ENCODE results near the gene FEZ2. TPM values are rescaled to one million over a fixed set of nuclear protein-coding genes. Genes with fewer than 3 reads are reported as not detected.
A peak's percentile ranks its signal among the peaks of the same experiment; 100 is the strongest.

FEZ2 gene, protein sequence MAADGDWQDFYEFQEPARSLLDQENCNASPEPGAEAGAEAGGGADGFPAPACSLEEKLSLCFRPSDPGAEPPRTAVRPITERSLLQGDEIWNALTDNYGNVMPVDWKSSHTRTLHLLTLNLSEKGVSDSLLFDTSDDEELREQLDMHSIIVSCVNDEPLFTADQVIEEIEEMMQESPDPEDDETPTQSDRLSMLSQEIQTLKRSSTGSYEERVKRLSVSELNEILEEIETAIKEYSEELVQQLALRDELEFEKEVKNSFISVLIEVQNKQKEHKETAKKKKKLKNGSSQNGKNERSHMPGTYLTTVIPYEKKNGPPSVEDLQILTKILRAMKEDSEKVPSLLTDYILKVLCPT
- 51.9 and 70.7 TPM in 2 replicates for total RNA-seq (ENCODE audit: low replicate concordance)

DNA sequence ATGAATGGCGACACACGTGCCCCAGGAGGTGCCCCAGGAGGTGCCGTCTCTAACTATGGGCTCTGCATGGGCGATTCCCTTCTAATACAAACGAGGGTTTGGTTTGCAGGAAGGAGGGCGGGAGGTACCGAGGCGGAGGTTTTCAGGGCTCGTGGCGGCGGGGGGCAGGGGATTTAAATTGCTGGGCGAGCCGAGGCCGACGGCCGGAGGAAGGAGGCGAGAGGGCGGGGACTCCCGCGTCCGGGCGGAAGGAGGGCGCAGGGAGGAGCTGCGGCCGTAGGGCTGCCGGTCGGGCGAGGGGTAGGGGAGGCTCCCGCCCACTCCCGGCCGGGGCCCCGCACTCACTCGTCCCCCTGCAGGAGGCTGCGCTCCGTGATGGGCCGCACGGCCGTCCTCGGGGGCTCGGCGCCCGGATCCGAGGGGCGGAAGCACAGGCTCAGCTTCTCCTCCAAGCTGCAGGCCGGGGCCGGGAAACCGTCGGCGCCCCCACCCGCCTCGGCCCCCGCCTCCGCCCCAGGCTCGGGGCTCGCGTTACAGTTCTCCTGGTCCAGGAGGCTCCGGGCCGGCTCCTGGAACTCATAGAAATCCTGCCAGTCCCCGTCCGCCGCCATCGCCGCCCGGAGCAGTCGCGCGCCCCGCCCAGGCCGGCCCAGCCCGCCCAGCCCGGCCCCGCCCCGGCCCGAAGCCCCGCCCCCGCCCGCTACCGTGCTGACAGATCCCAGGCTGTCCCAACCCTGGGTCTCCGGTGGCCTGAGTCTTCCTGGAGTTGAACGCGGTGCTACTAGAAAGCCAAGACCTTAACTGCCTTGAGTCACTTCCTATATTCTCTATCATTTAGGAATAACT lies at the start of gene FEZ2:
FEZ2 (minus strand) TSS at position 637 of the 846 bp plus-strand sequence; CDS start at position 611, 26 bp downstream.
- peaks cover 11% of the 10 kb centered on the region for H3K4me1 ChIP-seq
- H4K20me1 ChIP-seq (ENCODE audit: low read depth): peaks cover 21% of the 10 kb centered on the region
- H3F3A ChIP-seq (ENCODE audit: low read depth): peaks cover 16% of the 10 kb centered on the region
- peaks cover 23% of the 10 kb centered on the region for H3K36me3 Mint-ChIP-seq
- H3K27ac Mint-ChIP-seq: peak within 1 kb of the TSS; percentile 48
- peaks cover 19% of the 10 kb centered on the region for H3K4me1 Mint-ChIP-seq
- H3K79me2 ChIP-seq (ENCODE audit: low read depth): peaks cover 41% of the 10 kb centered on the region
- peak within 1 kb of the TSS; percentile 88 for H3K4me2 ChIP-seq
- no peaks in the 10 kb centered on the region for H3K9me3 ChIP-seq (ENCODE audit: low read depth)
- H3K4me3 ChIP-seq: peak within 1 kb of the TSS; percentile 96
- peak within 1 kb of the TSS; percentile 95 for H3K4me3 Mint-ChIP-seq
- no peaks in the 10 kb centered on the region for H3K9me3 Mint-ChIP-seq
- no peaks in the 10 kb centered on the region for H3K36me3 ChIP-seq
- DNase-seq (ENCODE audit: low spot score): peak; percentile 97
- no peak for TF ChIP-seq EZH2phosphoT487 (IDR thresholded peaks at IDR 0.05)
- TF ChIP-seq EZH2 (IDR thresholded peaks at IDR 0.05): no peak
- TF ChIP-seq, protein P1, sequence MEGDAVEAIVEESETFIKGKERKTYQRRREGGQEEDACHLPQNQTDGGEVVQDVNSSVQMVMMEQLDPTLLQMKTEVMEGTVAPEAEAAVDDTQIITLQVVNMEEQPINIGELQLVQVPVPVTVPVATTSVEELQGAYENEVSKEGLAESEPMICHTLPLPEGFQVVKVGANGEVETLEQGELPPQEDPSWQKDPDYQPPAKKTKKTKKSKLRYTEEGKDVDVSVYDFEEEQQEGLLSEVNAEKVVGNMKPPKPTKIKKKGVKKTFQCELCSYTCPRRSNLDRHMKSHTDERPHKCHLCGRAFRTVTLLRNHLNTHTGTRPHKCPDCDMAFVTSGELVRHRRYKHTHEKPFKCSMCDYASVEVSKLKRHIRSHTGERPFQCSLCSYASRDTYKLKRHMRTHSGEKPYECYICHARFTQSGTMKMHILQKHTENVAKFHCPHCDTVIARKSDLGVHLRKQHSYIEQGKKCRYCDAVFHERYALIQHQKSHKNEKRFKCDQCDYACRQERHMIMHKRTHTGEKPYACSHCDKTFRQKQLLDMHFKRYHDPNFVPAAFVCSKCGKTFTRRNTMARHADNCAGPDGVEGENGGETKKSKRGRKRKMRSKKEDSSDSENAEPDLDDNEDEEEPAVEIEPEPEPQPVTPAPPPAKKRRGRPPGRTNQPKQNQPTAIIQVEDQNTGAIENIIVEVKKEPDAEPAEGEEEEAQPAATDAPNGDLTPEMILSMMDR (IDR thresholded peaks at IDR 0.05): no peak
- H3K27me3 ChIP-seq: peaks cover 8% of the 10 kb centered on the region
- no peaks in the 10 kb centered on the region for H3K27me3 Mint-ChIP-seq (ENCODE audit: insufficient read depth, low read depth)
- peak within 1 kb of the TSS; percentile 99 for H3K27ac ChIP-seq
- peak within 1 kb of the TSS; percentile 86 for H2AFZ ChIP-seq (replicated peaks)
- H3K9ac ChIP-seq: peak within 1 kb of the TSS; percentile 97

DNA sequence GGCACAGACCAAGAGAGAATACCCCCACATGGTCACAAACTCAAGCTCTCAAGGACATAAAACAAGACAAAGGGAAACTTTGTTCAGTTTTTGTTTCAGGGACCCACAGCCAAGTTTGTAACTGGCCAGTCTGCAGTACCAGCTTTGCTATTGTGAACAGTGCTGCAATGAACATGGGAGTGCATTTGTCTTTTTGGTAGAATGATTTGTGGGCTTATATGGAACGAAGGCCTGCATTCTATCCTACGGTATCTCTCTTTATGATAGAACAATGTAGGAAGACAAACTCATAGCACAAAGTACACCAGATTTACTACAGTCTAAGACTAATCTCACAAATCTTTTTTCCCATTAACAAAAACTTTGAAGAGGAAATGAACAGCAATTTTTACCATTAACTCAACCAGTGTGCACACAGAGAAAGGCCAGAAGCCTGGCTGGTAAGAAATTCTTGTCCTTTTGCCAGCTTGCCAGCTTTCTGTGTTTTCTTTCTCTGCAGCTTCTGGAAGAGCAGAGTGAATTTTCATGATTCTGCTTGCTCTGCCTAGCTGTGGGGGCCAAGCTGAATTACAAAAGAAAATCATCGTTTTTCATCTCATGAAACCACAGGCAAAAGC lies 37.1 kb upstream of the FEZ2 start:
- Mint-ChIP-seq H3K9me3 (peaks cover 6% of the 10 kb centered on the region), H3K36me3 (no peaks in the 10 kb centered on the region), H3K27ac (no peak overlapping the region), H3K27me3 (ENCODE audit: insufficient read depth, low read depth) (no peaks in the 10 kb centered on the region), H3K4me1 (no peaks in the 10 kb centered on the region), H3K4me3 (no peak overlapping the region)
- H2AFZ ChIP-seq (replicated peaks): no peak overlapping the region
- TF ChIP-seq, protein P1 (IDR thresholded peaks at IDR 0.05): no peak
- TF ChIP-seq EZH2phosphoT487 (IDR thresholded peaks at IDR 0.05) (no peak), EZH2 (IDR thresholded peaks at IDR 0.05) (no peak)
- H3K4me3 ChIP-seq: no peak overlapping the region
- no peaks in the 10 kb centered on the region for H3F3A ChIP-seq (ENCODE audit: low read depth)
- no peak overlapping the region for H3K4me2 ChIP-seq
- no peak overlapping the region for H3K9ac ChIP-seq
- DNase-seq (ENCODE audit: low spot score): no peak
- H3K9me3 ChIP-seq (ENCODE audit: low read depth): no peaks in the 10 kb centered on the region
- no peaks in the 10 kb centered on the region for H3K27me3 ChIP-seq
- H3K79me2 ChIP-seq (ENCODE audit: low read depth): no peaks in the 10 kb centered on the region
- no peak overlapping the region for H3K27ac ChIP-seq
- H4K20me1 ChIP-seq (ENCODE audit: low read depth): no peaks in the 10 kb centered on the region
- H3K36me3 ChIP-seq: no peaks in the 10 kb centered on the region
- no peaks in the 10 kb centered on the region for H3K4me1 ChIP-seq

DNA sequence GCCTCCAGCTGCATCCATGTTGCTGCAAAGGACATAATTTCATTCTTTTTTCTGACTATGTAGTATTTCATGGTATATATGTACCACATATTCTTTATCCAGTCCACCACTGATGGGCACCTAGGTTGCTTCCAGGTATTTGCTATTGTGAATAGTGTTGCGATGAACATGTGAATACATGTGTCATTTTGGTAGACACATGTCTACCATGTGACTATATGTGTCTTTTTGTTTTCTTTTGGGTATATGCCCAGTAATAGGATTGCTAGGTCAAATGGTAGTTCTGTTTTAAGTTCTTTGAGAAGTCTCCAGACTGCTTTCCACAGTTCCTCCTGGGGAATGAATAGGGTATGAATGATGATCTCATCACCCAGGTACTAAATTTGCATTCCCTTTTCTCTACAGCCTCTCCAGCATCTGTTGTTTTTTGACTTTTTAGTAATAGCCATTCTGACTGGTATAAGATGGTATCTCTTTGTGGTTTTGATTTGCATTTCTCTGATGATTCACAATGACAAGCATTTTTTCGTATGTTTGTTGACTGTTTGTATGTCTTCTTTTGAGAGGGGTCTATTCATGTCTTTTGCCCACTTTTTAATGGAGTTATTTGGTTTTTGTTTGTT lies 35.6 kb upstream of the FEZ2 start:
- H3K36me3 Mint-ChIP-seq: no peaks in the 10 kb centered on the region
- H3K9ac ChIP-seq: no peak overlapping the region
- no peaks in the 10 kb centered on the region for H3K9me3 ChIP-seq (ENCODE audit: low read depth)
- no peaks in the 10 kb centered on the region for H3K4me1 Mint-ChIP-seq
- H3K27ac ChIP-seq: no peak overlapping the region
- no peak for DNase-seq (ENCODE audit: low spot score)
- no peaks in the 10 kb centered on the region for H3K79me2 ChIP-seq (ENCODE audit: low read depth)
- no peak overlapping the region for H3K4me3 Mint-ChIP-seq
- no peak overlapping the region for H3K27ac Mint-ChIP-seq
- H3K4me1 ChIP-seq: no peaks in the 10 kb centered on the region
- H3K9me3 Mint-ChIP-seq: peaks cover 6% of the 10 kb centered on the region
- no peaks in the 10 kb centered on the region for H3K27me3 ChIP-seq
- H2AFZ ChIP-seq (replicated peaks): no peak overlapping the region
- H3K36me3 ChIP-seq: no peaks in the 10 kb centered on the region
- H3F3A ChIP-seq (ENCODE audit: low read depth): no peaks in the 10 kb centered on the region
- no peak overlapping the region for H3K4me2 ChIP-seq
- no peak overlapping the region for H3K4me3 ChIP-seq
- H3K27me3 Mint-ChIP-seq (ENCODE audit: insufficient read depth, low read depth): no peaks in the 10 kb centered on the region
- TF ChIP-seq EZH2phosphoT487 (IDR thresholded peaks at IDR 0.05) (no peak), EZH2 (IDR thresholded peaks at IDR 0.05) (no peak)
- TF ChIP-seq, protein P1 (IDR thresholded peaks at IDR 0.05): no peak
- H4K20me1 ChIP-seq (ENCODE audit: low read depth): no peaks in the 10 kb centered on the region

All from neural progenitor cell (in vitro differentiated cells).